ENCODE measurements around the gene C16orf95. TPM values are rescaled to one million over a fixed set of nuclear protein-coding genes. Genes with fewer than 3 reads are reported as not detected.

The C16orf95 gene
- total RNA-seq, 6 experiments from 2014 or later = 1.7 to 5.5 (median 3.9) TPM

DNA sequence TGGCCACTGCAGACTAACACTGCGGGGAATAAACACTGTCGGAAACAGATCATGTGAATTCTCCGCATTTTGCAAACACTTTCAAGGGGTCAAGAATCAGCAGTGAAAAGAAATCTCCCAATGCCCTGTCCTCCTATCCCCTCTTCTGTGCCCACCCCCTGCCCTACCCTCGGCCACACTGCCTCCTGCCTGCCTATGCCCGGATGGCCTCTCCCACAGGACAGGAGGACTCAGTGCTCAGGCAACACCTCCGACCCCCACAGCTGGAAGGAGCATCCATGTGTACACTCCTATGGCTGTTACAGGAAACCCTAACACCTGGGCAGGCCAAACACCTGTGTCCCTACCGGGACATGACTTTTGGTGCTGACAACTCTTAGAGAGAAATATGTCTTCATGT, 41.9 kb upstream of the C16orf95 start:
- H3K36me3 ChIP-seq = peaks cover 0 to 48% (median 18%) of the 10 kb centered on the region in 4 donors
- intact Hi-C loops (cut with DNase I) = no loop called here
- no peaks in the 10 kb centered on the region for H3K27me3 ChIP-seq
- no peak overlapping the region for H3K27ac ChIP-seq
- H3K9me3 ChIP-seq = no peaks in the 10 kb centered on the region
- no peak for TF ChIP-seq POLR2A (IDR thresholded peaks at IDR 0.05)
- TF ChIP-seq, protein P1, sequence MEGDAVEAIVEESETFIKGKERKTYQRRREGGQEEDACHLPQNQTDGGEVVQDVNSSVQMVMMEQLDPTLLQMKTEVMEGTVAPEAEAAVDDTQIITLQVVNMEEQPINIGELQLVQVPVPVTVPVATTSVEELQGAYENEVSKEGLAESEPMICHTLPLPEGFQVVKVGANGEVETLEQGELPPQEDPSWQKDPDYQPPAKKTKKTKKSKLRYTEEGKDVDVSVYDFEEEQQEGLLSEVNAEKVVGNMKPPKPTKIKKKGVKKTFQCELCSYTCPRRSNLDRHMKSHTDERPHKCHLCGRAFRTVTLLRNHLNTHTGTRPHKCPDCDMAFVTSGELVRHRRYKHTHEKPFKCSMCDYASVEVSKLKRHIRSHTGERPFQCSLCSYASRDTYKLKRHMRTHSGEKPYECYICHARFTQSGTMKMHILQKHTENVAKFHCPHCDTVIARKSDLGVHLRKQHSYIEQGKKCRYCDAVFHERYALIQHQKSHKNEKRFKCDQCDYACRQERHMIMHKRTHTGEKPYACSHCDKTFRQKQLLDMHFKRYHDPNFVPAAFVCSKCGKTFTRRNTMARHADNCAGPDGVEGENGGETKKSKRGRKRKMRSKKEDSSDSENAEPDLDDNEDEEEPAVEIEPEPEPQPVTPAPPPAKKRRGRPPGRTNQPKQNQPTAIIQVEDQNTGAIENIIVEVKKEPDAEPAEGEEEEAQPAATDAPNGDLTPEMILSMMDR (IDR thresholded peaks at IDR 0.05) = no peak
- WGBS (ENCODE audit: insufficient coverage, low coverage, low lambda C conversion rate, missing lambda C conversion rate) = 94% methylated on average over 6 of the region's 7 CpGs
- H3K4me3 ChIP-seq = no peak overlapping the region
- DNase-seq (no peak), ATAC-seq (no peak)
- peaks cover 0 to 11% (median 0%) of the 10 kb centered on the region in 4 donors for H3K4me1 ChIP-seq

DNA sequence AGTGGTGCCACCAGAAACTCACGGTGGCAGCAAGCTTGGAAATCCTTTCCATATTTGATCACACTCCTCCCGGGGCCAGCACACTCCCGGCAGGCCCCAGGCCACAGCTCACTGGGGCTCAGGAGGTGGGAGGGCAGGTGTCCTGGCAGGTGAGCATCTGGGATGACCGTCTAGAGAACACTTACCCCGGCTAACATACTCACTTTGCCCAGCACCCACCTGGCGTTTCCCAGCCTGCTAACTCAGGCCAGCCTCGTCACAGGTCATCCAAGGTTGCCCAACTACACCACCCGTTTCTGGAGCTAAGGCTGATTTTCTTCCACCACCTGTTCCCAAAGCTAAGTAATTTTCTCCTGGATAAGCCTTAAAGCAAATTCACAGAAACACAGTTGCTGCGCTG, 41.5 kb upstream of the C16orf95 start:
- Histone ChIP-seq H3K4me3 (no peak overlapping the region), H3K36me3 (peaks cover 0 to 48% (median 18%) of the 10 kb centered on the region in 4 donors), H3K4me1 (peaks cover 0 to 7% (median 0%) of the 10 kb centered on the region in 4 donors), H3K9me3 (no peaks in the 10 kb centered on the region), H3K27ac (no peak overlapping the region), H3K27me3 (no peaks in the 10 kb centered on the region)
- intact Hi-C loops (cut with DNase I) = no loop called here
- 64% methylated on average over 2 of the region's 9 CpGs for WGBS (ENCODE audit: insufficient coverage, low coverage, low lambda C conversion rate, missing lambda C conversion rate)
- ATAC-seq = no peak
- DNase-seq = no peak
- TF ChIP-seq, protein P1 (IDR thresholded peaks at IDR 0.05) = no peak
- TF ChIP-seq POLR2A (IDR thresholded peaks at IDR 0.05) = no peak

DNA sequence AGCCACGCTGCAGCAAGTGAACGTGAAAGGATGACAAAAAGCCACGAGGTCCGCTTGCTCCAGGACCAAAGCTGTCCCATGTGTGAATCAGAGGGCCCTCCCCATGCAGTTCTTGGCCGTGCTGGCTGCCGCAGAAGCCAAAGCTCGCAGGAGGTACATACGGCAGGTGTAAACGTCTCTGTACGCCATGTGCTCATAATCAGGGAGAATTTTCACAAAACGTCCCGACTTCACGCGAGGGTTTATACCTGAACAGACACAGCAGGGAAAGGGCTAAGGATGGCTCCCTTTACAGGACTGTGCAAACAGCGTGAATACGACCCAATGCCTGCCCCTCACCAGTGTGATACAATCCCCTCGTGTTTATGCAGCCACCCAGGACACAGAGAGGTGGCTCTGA, 41.1 kb upstream of the C16orf95 start:
- intact Hi-C loops (cut with DNase I) = no loop called here
- ATAC-seq = no peak
- Histone ChIP-seq H3K4me3 (no peak overlapping the region), H3K36me3 (peaks cover 0 to 48% (median 18%) of the 10 kb centered on the region in 4 donors), H3K27me3 (no peaks in the 10 kb centered on the region), H3K4me1 (peaks cover 0 to 2% (median 0%) of the 10 kb centered on the region in 4 donors), H3K9me3 (no peaks in the 10 kb centered on the region), H3K27ac (no peak overlapping the region)
- DNase-seq = no peak
- TF ChIP-seq, protein P1 (IDR thresholded peaks at IDR 0.05) = no peak
- no peak for TF ChIP-seq POLR2A (IDR thresholded peaks at IDR 0.05)
- 87% methylated on average over 11 of the region's 17 CpGs for WGBS (ENCODE audit: insufficient coverage, low coverage, low lambda C conversion rate, missing lambda C conversion rate)

DNA sequence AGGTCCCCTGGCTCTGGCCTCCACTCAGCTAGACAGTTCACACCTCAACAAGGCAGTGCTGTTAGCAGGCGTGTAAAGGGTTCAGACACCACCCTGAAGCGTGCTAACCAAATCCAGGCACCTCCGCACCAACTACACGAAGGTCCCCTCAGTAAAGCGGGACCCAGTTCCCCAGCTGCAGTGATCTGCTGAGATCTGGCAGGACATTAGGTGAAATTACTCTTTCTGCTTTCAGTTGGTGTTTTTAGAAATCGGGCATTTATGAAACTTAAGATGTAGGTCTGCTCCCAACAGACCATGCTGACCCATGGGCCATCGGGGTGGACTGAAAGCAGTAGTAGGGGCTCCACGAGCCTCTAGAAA, 39.3 kb upstream of the C16orf95 start:
- H3K4me1 ChIP-seq = no peaks in the 10 kb centered on the region
- peaks cover 0 to 45% (median 14%) of the 10 kb centered on the region in 4 donors for H3K36me3 ChIP-seq
- TF ChIP-seq POLR2A (IDR thresholded peaks at IDR 0.05) = no peak
- TF ChIP-seq, protein P1 (IDR thresholded peaks at IDR 0.05) = no peak
- H3K9me3 ChIP-seq = no peaks in the 10 kb centered on the region
- H3K27ac ChIP-seq = no peak overlapping the region
- 94% methylated on average over 3 of the region's 8 CpGs for WGBS (ENCODE audit: insufficient coverage, low coverage, low lambda C conversion rate, missing lambda C conversion rate)
- ATAC-seq (no peak), DNase-seq (no peak)
- intact Hi-C loops (cut with DNase I) = no loop called here
- no peaks in the 10 kb centered on the region for H3K27me3 ChIP-seq
- no peak overlapping the region for H3K4me3 ChIP-seq

DNA sequence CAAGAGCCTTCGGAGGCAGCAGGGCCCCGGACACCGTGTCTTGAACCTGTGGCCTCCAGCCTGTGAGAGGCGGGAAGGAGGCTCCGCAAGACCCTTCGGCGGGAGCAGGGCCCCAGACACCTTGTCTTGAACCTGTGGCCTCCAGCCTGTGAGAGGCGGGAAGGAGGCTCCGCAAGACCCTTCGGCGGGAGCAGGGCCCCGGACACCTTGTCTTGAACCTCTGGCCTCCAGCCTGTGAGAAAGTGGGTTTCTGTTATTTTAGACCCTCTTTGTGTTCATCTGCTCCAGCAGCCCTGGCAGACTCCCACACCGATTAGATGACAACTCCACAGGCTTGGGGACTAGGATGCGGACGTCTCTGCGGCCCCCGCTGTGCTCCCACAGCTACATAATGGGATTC, 36.4 kb upstream of the C16orf95 start:
- intact Hi-C loops (cut with DNase I) = no loop called here
- Histone ChIP-seq H3K27me3 (no peaks in the 10 kb centered on the region), H3K27ac (no peak overlapping the region), H3K36me3 (peaks cover 0 to 30% (median 5%) of the 10 kb centered on the region in 4 donors), H3K4me1 (no peaks in the 10 kb centered on the region), H3K4me3 (no peak overlapping the region), H3K9me3 (no peaks in the 10 kb centered on the region)
- TF ChIP-seq, protein P1 (IDR thresholded peaks at IDR 0.05) = no peak
- TF ChIP-seq POLR2A (IDR thresholded peaks at IDR 0.05) = no peak
- ATAC-seq = no peak
- 97% methylated on average over 5 of the region's 17 CpGs for WGBS (ENCODE audit: insufficient coverage, low coverage, low lambda C conversion rate, missing lambda C conversion rate)
- no peak for DNase-seq

All from right lobe of liver (tissue), 6 donors.